Calu3 (cell line): ENCODE data around the gene EXOC2. TPM values are rescaled to one million over a fixed set of nuclear protein-coding genes. Genes with fewer than 3 reads are reported as not detected.

Source experiments
- BruUV-seq: library from RNA; stranded (reverse); fragments of 400-500 nt; replicated peaks from 2 replicates; lab custom pipeline; 2021; lab: Mats Ljungman, UMichigan
- CTCF ChIA-PET: fragments of 300-600 bp; sonication (Branson Sonifier 250); formaldehyde crosslinking; loops from one replicate; lab custom pipeline; 2022; ENCODE audit warnings: antibody characterized with exemption; lab: Charles Lee
- DNase-seq: peaks from one replicate; pipeline ENCODE4 v3.0.0; 2022
- H3K27ac Mint-ChIP-seq: one replicate; pipeline ENCODE4 v1.8.0; 2022; ENCODE audit warnings: mixed read lengths; ENCODE audit not compliant: unreplicated experiment
- H3K27me3 Mint-ChIP-seq: one replicate; pipeline ENCODE4 v1.8.0; 2022; ENCODE audit warnings: mixed read lengths; ENCODE audit not compliant: unreplicated experiment
- H3K36me3 Mint-ChIP-seq: one replicate; pipeline ENCODE4 v1.8.0; 2022; ENCODE audit warnings: mild to moderate bottlenecking, moderate library complexity, mixed read lengths; ENCODE audit not compliant: insufficient read depth, unreplicated experiment
- H3K4me1 Mint-ChIP-seq: one replicate; pipeline ENCODE4 v1.8.0; 2022; ENCODE audit warnings: mild to moderate bottlenecking, low read depth, mixed read lengths; ENCODE audit not compliant: unreplicated experiment
- H3K4me3 Mint-ChIP-seq: one replicate; pipeline ENCODE4 v1.8.0; 2022; ENCODE audit warnings: mild to moderate bottlenecking, low read depth, moderate library complexity, mixed read lengths; ENCODE audit not compliant: unreplicated experiment
- H3K9me3 Mint-ChIP-seq: one replicate; pipeline ENCODE4 v1.8.0; 2022; ENCODE audit warnings: low read depth, mixed read lengths; ENCODE audit not compliant: unreplicated experiment
- CTCF ChIP-seq: fragments of 200-600 bp; IDR thresholded peaks from one replicate; pipeline ENCODE4 v1.8.0; 2022; ENCODE audit warnings: antibody characterized with exemption; ENCODE audit not compliant: unreplicated experiment
- intact Hi-C: fragments of 100-400 bp; cut with micrococcal nuclease; formaldehyde crosslinking; loops from one replicate; pipeline ENCODE4 v1.10.0; 2022; ENCODE audit not compliant: unreplicated experiment
- total RNA-seq: library from RNA; stranded (reverse); gene quantifications from 2 replicates; pipeline ENCODE4 v1.2.3, GENCODE V29; 2022

The EXOC2 gene
- total RNA-seq, 1 experiment from 2014 or later = 13.2 TPM

DNA sequence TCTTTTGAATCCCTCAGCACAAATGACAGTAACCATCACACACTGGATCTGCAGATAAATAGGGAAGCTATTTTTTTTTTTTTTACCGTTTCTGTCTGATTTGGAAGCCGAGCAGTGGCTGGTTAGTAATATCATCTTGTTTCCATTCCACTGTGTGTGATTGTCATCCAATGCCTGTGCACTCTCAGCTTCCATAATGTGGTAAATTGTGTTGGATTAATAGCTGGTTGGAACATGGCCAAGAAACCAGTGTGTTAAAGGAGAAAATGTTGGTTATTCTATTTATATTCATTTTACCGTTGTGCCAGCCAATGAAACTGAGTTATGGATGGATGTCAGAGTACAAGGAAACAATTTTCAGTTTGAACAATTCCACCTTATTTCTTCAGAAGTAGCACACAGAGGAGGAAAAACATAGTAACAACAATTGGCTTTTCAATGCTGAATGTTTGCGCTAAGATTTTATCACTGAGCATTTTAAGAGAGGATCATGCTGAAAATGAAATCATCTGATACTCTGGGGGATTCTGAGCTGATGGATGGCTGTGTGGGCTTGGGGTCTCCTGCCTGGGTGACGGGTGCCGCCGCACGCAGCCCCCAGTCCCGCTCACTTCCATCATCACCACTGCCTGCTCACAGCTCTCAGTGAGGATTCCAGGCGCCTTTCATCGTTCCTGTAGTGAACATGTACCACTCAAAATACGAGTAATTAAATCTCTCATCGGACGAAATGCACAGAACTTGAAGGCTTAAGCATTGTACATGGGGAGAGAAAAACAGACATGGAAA is 40.7 kb upstream of the EXOC2 start:
- DNase-seq = no peak
- peaks cover 30% of the 10 kb centered on the region for H3K27me3 Mint-ChIP-seq
- no peak overlapping the region for H3K27ac Mint-ChIP-seq
- TF ChIP-seq CTCF = no peak
- intact Hi-C loops = no loop called here
- no peaks in the 10 kb centered on the region for H3K36me3 Mint-ChIP-seq
- H3K4me1 Mint-ChIP-seq = no peaks in the 10 kb centered on the region
- CTCF ChIA-PET = no interaction called here
- H3K4me3 Mint-ChIP-seq = no peak overlapping the region
- H3K9me3 Mint-ChIP-seq = no peaks in the 10 kb centered on the region
- no TSS peak for BruUV-seq

DNA sequence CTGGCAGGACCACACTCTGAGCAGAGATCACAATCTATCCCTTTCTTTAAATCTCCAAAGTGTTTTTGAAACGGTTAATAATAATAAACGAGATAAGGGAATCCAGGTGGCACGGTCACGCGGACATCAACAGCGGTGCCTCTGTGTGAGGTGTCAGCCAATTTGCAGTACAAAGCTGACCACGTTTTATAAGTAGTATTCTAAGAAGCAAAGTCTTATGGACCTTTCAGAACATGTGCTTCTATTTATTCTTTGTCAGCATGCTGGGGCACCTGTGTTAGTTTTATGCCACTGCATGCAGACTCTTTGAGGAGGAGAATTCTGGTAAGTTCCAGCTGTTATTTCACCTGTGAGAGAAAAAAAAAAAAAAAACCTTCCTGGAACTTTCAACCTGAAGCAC is 39.0 kb upstream of the EXOC2 start:
- Mint-ChIP-seq H3K27ac (no peak overlapping the region), H3K27me3 (peaks cover 28% of the 10 kb centered on the region), H3K36me3 (no peaks in the 10 kb centered on the region), H3K4me3 (no peak overlapping the region), H3K4me1 (no peaks in the 10 kb centered on the region), H3K9me3 (no peaks in the 10 kb centered on the region)
- no peak for DNase-seq
- intact Hi-C loops = no loop called here
- BruUV-seq = no TSS peak
- TF ChIP-seq CTCF = no peak
- CTCF ChIA-PET = interaction anchor here (0.7 kb wide), 1 partner anchor 53 kb away, joined by 4 read pairs; no protein-coding TSS in a partner anchor

DNA sequence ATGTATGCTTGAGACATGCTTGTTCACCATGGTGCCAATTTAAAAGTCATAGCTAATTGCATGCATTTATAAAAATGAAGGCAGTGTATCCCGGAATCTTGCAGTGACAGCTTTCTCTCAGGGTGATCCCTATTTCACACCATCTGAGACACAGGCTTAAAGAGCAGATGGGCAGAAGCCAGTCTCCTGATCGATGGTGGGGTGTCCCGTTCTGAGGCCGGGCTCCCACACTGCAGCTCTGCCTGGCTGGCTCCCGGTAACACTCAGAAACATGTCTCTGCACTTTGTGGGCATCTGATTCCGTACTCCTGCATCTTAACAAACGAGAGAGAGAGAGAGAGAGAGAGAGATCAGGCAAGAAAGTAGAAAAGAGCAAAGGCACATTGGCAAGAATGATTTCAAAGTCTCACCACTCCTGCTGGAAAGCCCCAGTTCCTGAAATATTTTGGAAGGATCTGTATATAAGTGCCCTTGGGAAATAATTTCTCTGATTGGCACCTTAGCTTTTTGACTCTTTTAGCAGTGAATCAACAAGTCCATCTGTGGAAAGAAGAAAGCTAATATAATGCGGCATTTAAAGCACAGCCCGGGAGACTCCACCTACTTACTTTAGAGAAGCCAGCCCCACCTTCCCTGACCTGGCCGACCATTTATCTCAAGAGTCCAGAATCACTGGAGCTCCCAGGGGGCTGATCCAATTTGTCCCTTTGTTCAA is 36.8 kb upstream of the EXOC2 start:
- intact Hi-C loops = no loop called here

DNA sequence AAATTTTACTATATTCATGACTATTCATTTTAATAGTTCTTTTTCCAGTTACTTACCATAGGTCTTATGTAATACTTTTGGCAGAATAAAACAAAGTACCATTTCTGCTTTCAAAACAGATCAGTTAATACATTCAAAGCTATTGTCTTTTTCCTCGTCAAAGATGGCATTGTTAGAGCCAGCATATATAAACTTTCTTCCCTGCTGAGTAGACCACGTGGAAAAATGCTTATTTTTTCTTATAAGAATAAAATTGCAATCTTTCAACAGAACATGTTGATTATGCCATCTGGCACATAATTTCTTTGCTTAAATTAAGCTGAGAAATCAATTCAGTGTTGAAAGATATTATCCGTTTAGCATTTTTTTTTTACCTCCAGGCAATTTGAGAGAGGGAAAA is 34.9 kb upstream of the EXOC2 start:
- CTCF ChIA-PET = no interaction called here
- no TSS peak for BruUV-seq
- peaks cover 48% of the 10 kb centered on the region for H3K27me3 Mint-ChIP-seq
- no peak overlapping the region for H3K27ac Mint-ChIP-seq
- intact Hi-C loops = no loop called here
- TF ChIP-seq CTCF = no peak
- no peaks in the 10 kb centered on the region for H3K4me1 Mint-ChIP-seq
- H3K9me3 Mint-ChIP-seq = no peaks in the 10 kb centered on the region
- no peaks in the 10 kb centered on the region for H3K36me3 Mint-ChIP-seq
- no peak for DNase-seq
- no peak overlapping the region for H3K4me3 Mint-ChIP-seq

More for the DNA sequence above, 36.8 kb upstream of the EXOC2 start:
- TF ChIP-seq CTCF = no peak
- Mint-ChIP-seq H3K27me3 (peaks cover 45% of the 10 kb centered on the region), H3K27ac (no peak overlapping the region), H3K9me3 (no peaks in the 10 kb centered on the region), H3K4me1 (no peaks in the 10 kb centered on the region), H3K4me3 (no peak overlapping the region), H3K36me3 (no peaks in the 10 kb centered on the region)
- no TSS peak for BruUV-seq
- CTCF ChIA-PET = no interaction called here
- DNase-seq = no peak
